Activated CD8-positive, alpha-beta T cell treated with anti-CD3 and anti-CD28 coated beads for 36 hours (primary cell): ENCODE results near the gene B3GLCT. TPM values are rescaled to one million over a fixed set of nuclear protein-coding genes. Genes with fewer than 3 reads are reported as not detected.

Experiments
- ATAC-seq: fragments of 200-7000 bp; cut with Tn5 transposase; one replicate; pipeline ENCODE4 v1.10.0; 2021; ENCODE audit warnings: mild to moderate bottlenecking, moderate library complexity
- CTCF ChIA-PET: fragments of 350-600 bp; sonication (Branson Sonifier 250); formaldehyde crosslinking; loops from one replicate; lab custom pipeline; 2021; ENCODE audit warnings: antibody characterized with exemption; lab: Charles Lee
- POLR2A ChIA-PET: fragments of 350-600 bp; sonication (Branson Sonifier 250); formaldehyde crosslinking; loops from one replicate; lab custom pipeline; 2021; ENCODE audit warnings: antibody characterized with exemption; lab: Charles Lee
- DNase-seq: peaks from one replicate; pipeline ENCODE4 v3.0.0-alpha.2; 2020
- H3K27ac Mint-ChIP-seq: one replicate; pipeline ENCODE4 v1.8.0; 2021; ENCODE audit warnings: mild to moderate bottlenecking, mixed read lengths
- H3K27me3 Mint-ChIP-seq: one replicate; pipeline ENCODE4 v1.8.0; 2021; ENCODE audit warnings: mixed read lengths
- H3K36me3 Mint-ChIP-seq: one replicate; pipeline ENCODE4 v1.8.0; 2021; ENCODE audit warnings: low read depth, mixed read lengths
- H3K4me1 Mint-ChIP-seq: one replicate; pipeline ENCODE4 v1.8.0; 2021; ENCODE audit warnings: low read depth, mixed read lengths
- H3K4me3 Mint-ChIP-seq: one replicate; pipeline ENCODE4 v1.8.0; 2021; ENCODE audit warnings: mild to moderate bottlenecking, moderate library complexity, mixed read lengths
- H3K9me3 Mint-ChIP-seq: one replicate; pipeline ENCODE4 v1.8.0; 2021; ENCODE audit warnings: mixed read lengths
- intact Hi-C: fragments of 100-400 bp; cut with micrococcal nuclease; formaldehyde crosslinking; loops from one replicate; pipeline ENCODE4 v1.10.0; 2022
- total RNA-seq, 2 experiments: library from RNA; stranded (reverse); gene quantifications; one replicate each; pipeline ENCODE4 v1.2.3, GENCODE V29; 2021
- TF ChIP-seq, protein P1 (sequence below): fragments of 200-600 bp; IDR thresholded peaks from one replicate; pipeline ENCODE4 v1.8.0; 2022; ENCODE audit warnings: antibody characterized with exemption, mild to moderate bottlenecking

Gene B3GLCT
- total RNA-seq, 2 experiments from 2014 or later = 2.4 to 2.5 TPM

GRCh38 chr13:31242916-31243315 lies 43.1 kb downstream of the B3GLCT start:
- Mint-ChIP-seq H3K9me3 (no peaks in the 10 kb centered on the region), H3K27ac (no peak overlapping the region), H3K27me3 (no peaks in the 10 kb centered on the region), H3K36me3 (peaks cover 1% of the 10 kb centered on the region), H3K4me1 (no peaks in the 10 kb centered on the region), H3K4me3 (no peak overlapping the region)
- ChIA-PET CTCF (interaction anchor here (1.7 to 3.1 kb wide), 3 partner anchors 7 to 189 kb away, joined by 6 to 22 read pairs (median 8); no protein-coding TSS in a partner anchor), POLR2A (no interaction called here)
- DNase-seq = no peak
- intact Hi-C loops = no loop called here
- ATAC-seq = no peak
- TF ChIP-seq, protein P1, sequence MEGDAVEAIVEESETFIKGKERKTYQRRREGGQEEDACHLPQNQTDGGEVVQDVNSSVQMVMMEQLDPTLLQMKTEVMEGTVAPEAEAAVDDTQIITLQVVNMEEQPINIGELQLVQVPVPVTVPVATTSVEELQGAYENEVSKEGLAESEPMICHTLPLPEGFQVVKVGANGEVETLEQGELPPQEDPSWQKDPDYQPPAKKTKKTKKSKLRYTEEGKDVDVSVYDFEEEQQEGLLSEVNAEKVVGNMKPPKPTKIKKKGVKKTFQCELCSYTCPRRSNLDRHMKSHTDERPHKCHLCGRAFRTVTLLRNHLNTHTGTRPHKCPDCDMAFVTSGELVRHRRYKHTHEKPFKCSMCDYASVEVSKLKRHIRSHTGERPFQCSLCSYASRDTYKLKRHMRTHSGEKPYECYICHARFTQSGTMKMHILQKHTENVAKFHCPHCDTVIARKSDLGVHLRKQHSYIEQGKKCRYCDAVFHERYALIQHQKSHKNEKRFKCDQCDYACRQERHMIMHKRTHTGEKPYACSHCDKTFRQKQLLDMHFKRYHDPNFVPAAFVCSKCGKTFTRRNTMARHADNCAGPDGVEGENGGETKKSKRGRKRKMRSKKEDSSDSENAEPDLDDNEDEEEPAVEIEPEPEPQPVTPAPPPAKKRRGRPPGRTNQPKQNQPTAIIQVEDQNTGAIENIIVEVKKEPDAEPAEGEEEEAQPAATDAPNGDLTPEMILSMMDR = no peak

DNA sequence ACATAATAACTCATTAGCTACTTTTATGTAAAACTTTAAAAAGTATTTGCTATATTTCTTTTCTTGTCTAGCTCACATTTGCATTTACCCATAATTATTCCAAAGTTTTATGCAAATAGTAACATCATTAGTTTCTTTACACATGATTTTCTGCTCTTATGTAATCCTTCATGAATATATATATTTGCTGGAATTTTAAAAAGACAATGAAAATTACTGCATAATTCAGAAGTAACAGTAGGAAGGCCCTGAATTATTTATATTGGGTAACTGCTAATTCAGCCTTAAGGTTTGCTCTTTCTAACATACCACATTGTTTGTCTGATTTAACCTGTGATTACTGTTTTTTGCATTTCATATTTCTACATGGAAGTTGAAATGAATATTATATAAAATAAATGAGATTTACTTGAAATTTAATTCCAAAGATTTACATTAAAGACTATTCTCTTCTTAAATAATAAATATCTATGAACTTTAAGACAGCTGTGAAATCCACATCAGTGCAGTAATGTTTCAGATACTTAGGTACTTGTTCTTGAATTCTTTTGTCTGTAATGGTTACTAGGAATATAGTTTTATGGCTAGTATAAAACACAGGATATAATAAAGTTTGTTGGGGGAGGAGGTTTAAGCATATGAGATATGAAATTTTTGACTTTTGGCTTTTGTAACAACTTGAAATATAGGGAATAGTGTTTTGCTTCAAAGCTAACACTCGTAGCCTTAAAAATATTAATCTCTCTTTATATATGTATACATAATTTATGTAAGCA lies 46.0 kb downstream of the B3GLCT start:
- no peaks in the 10 kb centered on the region for H3K4me1 Mint-ChIP-seq
- peaks cover 7% of the 10 kb centered on the region for H3K36me3 Mint-ChIP-seq
- ATAC-seq (no peak), DNase-seq (no peak)
- H3K27ac Mint-ChIP-seq = no peak overlapping the region
- ChIA-PET CTCF (interaction anchor here (2.2 to 3.1 kb wide), 2 partner anchors 10 kb away, joined by 14 to 22 read pairs; no protein-coding TSS in a partner anchor), POLR2A (no interaction called here)
- TF ChIP-seq, protein P1 = no peak
- intact Hi-C loops = no loop called here
- no peaks in the 10 kb centered on the region for H3K27me3 Mint-ChIP-seq
- H3K9me3 Mint-ChIP-seq = no peaks in the 10 kb centered on the region
- H3K4me3 Mint-ChIP-seq = no peak overlapping the region

- peaks cover 5% of the 10 kb centered on the region for H3K9me3 Mint-ChIP-seq
- CTCF ChIA-PET = interaction anchor here (2.2 kb wide), 1 partner anchor 11 kb away, joined by 14 read pairs; no protein-coding TSS in a partner anchor
- H3K36me3 Mint-ChIP-seq = peaks cover 15% of the 10 kb centered on the region
- TF ChIP-seq, protein P1 = no peak
- H3K27me3 Mint-ChIP-seq = no peaks in the 10 kb centered on the region
- intact Hi-C loops = no loop called here
- H3K4me1 Mint-ChIP-seq = no peaks in the 10 kb centered on the region
- no peak overlapping the region for H3K4me3 Mint-ChIP-seq
- no peak for ATAC-seq
- no peak overlapping the region for H3K27ac Mint-ChIP-seq
- no peak for DNase-seq
- POLR2A ChIA-PET = no interaction called here
These were observed 47.1 kb downstream of the B3GLCT start for GRCh38 chr13:31246918-31247317.

GRCh38 chr13:31248361-31248760 lies 48.6 kb downstream of the B3GLCT start:
- DNase-seq = no peak
- Mint-ChIP-seq H3K36me3 (peaks cover 18% of the 10 kb centered on the region), H3K27ac (no peak overlapping the region), H3K4me3 (no peak overlapping the region), H3K9me3 (peaks cover 10% of the 10 kb centered on the region), H3K4me1 (no peaks in the 10 kb centered on the region), H3K27me3 (no peaks in the 10 kb centered on the region)
- intact Hi-C loops = no loop called here
- CTCF ChIA-PET = interaction anchor here (1.0 to 2.2 kb wide), 3 partner anchors 11 to 15 kb away, joined by 3 to 14 read pairs (median 13); no protein-coding TSS in a partner anchor
- TF ChIP-seq, protein P1 = no peak
- POLR2A ChIA-PET = no interaction called here
- ATAC-seq = no peak

DNA sequence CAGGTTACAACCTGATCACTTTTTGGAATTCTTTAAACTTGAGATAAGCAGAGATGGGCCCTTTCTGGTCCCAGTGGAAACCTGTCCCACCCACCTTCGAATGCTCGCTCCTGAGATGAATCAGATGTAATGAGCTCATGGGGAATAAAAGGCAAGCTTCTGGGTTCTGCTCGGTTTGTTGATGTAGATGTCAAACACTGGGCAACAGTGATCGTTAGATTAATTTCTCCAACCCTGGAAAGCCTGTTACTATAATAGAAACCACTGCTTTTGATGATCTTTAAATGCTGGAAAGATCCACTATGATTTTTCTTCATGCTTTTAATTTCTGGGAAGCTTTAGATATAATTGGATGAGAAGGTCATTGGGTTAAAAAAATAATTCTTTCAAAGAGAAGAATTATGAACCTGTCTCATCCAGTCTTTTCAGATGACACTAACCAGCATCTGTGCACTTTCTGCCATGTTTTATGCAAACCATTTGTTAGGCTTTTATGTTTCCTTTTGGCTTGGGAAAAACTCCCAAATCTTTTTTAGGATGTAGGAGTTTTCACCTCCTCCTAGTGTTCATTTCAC lies 49.3 kb downstream of the B3GLCT start:
- Mint-ChIP-seq H3K27me3 (no peaks in the 10 kb centered on the region), H3K4me1 (no peaks in the 10 kb centered on the region), H3K27ac (no peak overlapping the region), H3K4me3 (no peak overlapping the region), H3K36me3 (peaks cover 18% of the 10 kb centered on the region), H3K9me3 (peaks cover 13% of the 10 kb centered on the region)
- DNase-seq (no peak), ATAC-seq (no peak)
- intact Hi-C loops = no loop called here
- ChIA-PET POLR2A (no interaction called here), CTCF (interaction anchor here (1.9 kb wide), 1 partner anchor 12 kb away, joined by 13 read pairs; no protein-coding TSS in a partner anchor)
- TF ChIP-seq, protein P1 = no peak
